Esophagus squamous epithelium (tissue), 5 donors: Measurements from ENCODE around the gene PRPSAP1. TPM values are rescaled to one million over a fixed set of nuclear protein-coding genes. Genes with fewer than 3 reads are reported as not detected.
A peak's percentile ranks its signal among the peaks of the same experiment; 100 is the strongest.

ENCODE experiments used
- DNase-seq: peaks from one replicate; lab custom pipeline; 2025; lab: John Stamatoyannopoulos, UW
- H3K27ac ChIP-seq, 4 donors: fragments of 200-600 bp; sonication (generic); one replicate each; pipeline ENCODE4 v1.5.1; 2016 to 2019; ENCODE audit warnings: mild to moderate bottlenecking in 1 of 4
- H3K27me3 ChIP-seq, 4 donors: fragments of 200-600 bp; sonication (generic); 1 replicate in 3 of 4; 2 replicates in 1 of 4; pipeline versions ENCODE4 v1.5.1 to v1.6.0; 2017 to 2021; ENCODE audit warnings: antibody characterized with exemption in 1 of 4
- H3K36me3 ChIP-seq, 3 donors: fragments of 200-600 bp; sonication (generic); one replicate each; pipeline ENCODE4 v1.5.1; 2016 to 2019
- H3K4me1 ChIP-seq, 3 donors: fragments of 200-600 bp; sonication (generic); one replicate each; pipeline ENCODE4 v1.5.1; 2017 to 2019
- H3K4me3 ChIP-seq, 4 donors: fragments of 200-600 bp; sonication (generic); 1 replicate in 3 of 4; 2 replicates in 1 of 4; pipeline ENCODE4 v1.5.1; 2016 to 2019; ENCODE audit warnings: mild to moderate bottlenecking in 2 of 4, moderate library complexity in 1 of 4
- H3K9me3 ChIP-seq, 3 donors: fragments of 200-600 bp; sonication (generic); one replicate each; pipeline ENCODE4 v1.5.1; 2016 to 2019
- POLR2A ChIP-seq, 4 donors: fragments of 450-650 bp; IDR thresholded peaks; one replicate each; pipeline ENCODE4 v1.6.1; 2017; ENCODE audit warnings: antibody characterized with exemption in 4 of 4, mild to moderate bottlenecking in 4 of 4, moderate library complexity in 3 of 4
- WGBS, 2 donors: methylation state at CpG; one replicate each; pipeline ENCODE4 v1.1.5; 2018; 5-methylcytosine and 5-hydroxymethylcytosine counted together
- intact Hi-C: fragments of 100-400 bp; cut with DNase I; formaldehyde crosslinking; loops from one replicate; pipeline ENCODE4 v1.15.0; 2022
- total RNA-seq, 4 donors: library from RNA; depleted of rRNA; stranded (reverse); fragments of >200 nt; gene quantifications; one replicate each; pipeline ENCODE4 v1.1.0, GENCODE V29; 2016
- TF ChIP-seq, protein P1 (sequence below), 6 experiments: fragments of 450-650 bp in 4 of 6; fragments of 200-600 bp in 2 of 6; sonication (generic) in 2 of 6; IDR thresholded peaks; one replicate each; pipeline ENCODE4 v1.5.1; 2016 to 2019; ENCODE audit warnings: antibody characterized with exemption in 6 of 6, mild to moderate bottlenecking in 4 of 6, moderate library complexity in 4 of 6
- donor health status: DM: yes; HTN: yes; CAD: no.

PRPSAP1 gene
- total RNA-seq, 4 donors from 2014 or later, result 36.0 to 68.6 (median 49.5) TPM

DNA sequence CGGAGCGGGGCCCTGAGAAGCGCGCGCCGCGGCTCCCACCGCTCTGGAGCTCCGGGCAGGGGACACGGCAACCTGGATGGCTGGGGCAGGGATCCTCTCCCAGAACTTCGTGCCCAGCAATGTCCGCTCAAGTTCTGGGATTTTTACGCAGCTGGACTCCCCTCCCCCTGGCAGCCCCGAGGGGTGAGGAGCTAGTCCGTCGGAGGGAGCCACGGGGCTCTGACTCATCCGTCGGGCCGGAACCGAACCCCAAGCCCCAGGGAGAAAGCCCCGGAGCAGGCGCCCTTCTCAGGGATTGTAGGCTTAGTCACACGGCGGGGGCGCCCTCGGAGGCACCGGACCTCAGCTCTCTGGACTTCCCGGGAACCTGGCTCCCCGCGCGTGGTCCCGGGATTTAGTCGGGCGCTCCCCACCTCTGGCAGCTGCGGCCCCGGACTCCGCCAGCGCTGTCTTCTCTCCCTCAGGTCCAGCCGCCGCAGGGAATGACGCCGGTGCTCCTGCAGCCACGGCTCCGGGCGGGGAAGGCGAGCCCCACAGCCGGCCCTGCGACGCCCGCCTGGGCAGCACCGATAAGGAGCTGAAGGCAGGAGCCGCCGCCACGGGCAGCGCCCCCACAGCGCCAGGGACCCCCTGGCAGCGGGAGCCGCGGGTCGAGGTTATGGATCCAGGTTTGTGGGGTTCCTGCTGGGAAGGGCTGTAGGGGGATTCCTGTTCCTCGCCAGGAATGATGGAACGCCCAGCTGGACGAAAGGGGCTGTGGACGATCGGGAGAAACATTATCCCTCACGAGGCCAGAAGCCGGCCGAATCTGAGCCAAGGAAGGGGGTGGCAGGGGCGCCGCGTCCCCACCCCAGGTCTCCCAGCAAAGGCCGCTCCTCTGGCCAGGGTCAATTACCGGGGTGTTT, 31.5 kb upstream of the PRPSAP1 start:
- intact Hi-C loops, result no loop called here
- Histone ChIP-seq H3K4me1 (peaks cover 23 to 62% (median 28%) of the 10 kb centered on the region in 3 donors), H3K36me3 (peaks cover 0 to 28% (median 0%) of the 10 kb centered on the region in 3 donors), H3K27me3 (peaks cover 0 to 19% (median 0%) of the 10 kb centered on the region in 4 donors), H3K9me3 (no peaks in the 10 kb centered on the region), H3K4me3 (peak overlapping the region; percentile 60 to 87 (median 66)), H3K27ac (peak overlapping the region; percentile 84 to 92 (median 88))
- WGBS, 2 donors, result 2% methylated on average over 7 of the region's 74 CpGs; no CpG with 5 or more reads in 1 of the 2 donors
- TF ChIP-seq, protein P1, sequence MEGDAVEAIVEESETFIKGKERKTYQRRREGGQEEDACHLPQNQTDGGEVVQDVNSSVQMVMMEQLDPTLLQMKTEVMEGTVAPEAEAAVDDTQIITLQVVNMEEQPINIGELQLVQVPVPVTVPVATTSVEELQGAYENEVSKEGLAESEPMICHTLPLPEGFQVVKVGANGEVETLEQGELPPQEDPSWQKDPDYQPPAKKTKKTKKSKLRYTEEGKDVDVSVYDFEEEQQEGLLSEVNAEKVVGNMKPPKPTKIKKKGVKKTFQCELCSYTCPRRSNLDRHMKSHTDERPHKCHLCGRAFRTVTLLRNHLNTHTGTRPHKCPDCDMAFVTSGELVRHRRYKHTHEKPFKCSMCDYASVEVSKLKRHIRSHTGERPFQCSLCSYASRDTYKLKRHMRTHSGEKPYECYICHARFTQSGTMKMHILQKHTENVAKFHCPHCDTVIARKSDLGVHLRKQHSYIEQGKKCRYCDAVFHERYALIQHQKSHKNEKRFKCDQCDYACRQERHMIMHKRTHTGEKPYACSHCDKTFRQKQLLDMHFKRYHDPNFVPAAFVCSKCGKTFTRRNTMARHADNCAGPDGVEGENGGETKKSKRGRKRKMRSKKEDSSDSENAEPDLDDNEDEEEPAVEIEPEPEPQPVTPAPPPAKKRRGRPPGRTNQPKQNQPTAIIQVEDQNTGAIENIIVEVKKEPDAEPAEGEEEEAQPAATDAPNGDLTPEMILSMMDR (IDR thresholded peaks at IDR 0.05), result no peak
- TF ChIP-seq POLR2A (IDR thresholded peaks at IDR 0.05), result no peak
- no peak for DNase-seq

DNA sequence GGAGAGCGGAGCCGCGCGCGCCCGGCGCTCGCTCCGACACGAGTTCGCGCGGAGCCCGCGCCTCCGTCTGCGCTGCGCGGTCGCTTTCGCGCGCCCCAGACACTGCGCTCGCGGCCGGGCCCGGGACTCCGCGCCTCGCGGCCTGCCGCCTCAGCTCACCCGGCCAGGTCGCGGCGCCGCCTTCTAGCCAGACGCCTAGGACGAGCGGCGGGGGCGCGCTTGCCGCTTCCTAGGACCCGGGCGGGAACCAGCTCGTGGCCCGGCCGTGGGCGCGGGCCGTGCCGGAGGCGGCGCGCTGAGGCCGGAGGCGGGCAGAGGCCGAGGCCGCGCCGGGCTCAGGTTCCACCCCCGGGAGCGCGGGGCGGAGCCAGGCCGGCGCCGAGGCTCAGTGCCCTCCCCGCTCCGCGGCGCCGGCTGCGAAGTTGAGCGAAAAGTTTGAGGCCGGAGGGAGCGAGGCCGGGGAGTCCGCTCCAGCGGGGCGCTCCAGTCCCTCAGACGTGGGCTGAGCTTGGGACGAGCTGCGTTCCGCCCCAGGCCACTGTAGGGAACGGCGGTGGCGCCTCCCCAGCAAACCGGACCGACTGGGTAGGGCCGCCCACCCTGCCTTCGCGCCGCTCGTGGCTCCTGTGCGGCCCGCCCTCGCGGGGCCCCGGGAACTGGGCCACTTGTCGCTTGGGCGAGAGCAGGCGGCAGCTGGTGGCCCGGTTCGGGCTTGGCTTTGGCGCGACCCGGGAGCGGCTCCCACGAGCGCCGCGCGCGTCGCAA, 30.7 kb upstream of the PRPSAP1 start, which contains the start of gene SPHK1:
SPHK1 (plus strand) TSS at position 388 of the 765 bp plus-strand sequence. CDS start 1,036 bp downstream, outside the sequence.
- peaks cover 0 to 22% (median 0%) of the 10 kb centered on the region in 3 donors for H3K36me3 ChIP-seq
- H3K4me3 ChIP-seq, result peak within 1 kb of the TSS; percentile 60 to 87 (median 66)
- no peaks in the 10 kb centered on the region for H3K9me3 ChIP-seq
- intact Hi-C loops, result no loop called here
- TF ChIP-seq POLR2A (IDR thresholded peaks at IDR 0.05), result peak in 2 of 4 donors; percentile 44 to 63
- TF ChIP-seq, protein P1 (IDR thresholded peaks at IDR 0.05), result no peak
- 1% methylated on average over 28 of the region's 118 CpGs; no CpG with 5 or more reads in 1 of the 2 donors for WGBS, 2 donors
- peak within 1 kb of the TSS; percentile 84 to 92 (median 88) for H3K27ac ChIP-seq
- H3K4me1 ChIP-seq, result peaks cover 23 to 58% (median 28%) of the 10 kb centered on the region in 3 donors
- H3K27me3 ChIP-seq, result peaks cover 0 to 19% (median 0%) of the 10 kb centered on the region in 4 donors
- no peak for DNase-seq

DNA sequence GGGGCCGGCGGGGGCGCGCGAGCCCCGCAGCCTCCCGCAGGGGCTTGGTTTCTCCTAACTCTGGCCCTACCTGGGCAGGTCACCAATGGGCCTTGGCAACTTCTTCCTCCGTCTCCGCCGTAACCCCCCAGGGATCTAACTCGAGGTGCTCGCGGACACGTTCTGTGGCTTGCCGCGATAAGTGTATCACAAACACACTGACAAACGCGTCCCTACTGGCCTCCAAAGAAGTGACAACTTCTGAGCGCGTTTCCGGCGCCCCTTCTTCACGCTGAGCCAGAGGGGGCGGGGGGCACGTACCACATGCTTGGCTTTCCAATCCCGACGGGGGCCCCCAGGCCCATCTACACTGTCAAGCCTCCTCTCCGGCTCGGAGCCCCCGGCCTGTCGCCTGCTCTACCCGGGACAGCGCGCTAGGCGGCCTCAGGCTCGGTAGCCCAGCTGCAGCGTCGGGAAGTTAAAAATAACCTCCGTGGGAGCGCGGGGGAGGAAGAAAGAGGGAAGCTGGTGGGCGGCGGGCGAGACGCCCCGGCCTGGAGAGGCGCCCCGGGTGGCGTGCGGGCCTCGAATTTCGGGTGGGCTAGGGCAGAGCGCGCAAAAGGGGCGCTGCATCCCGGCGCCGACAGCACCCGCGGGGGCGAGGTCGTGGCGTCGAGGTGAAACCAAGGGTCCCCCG, 30.0 kb upstream of the PRPSAP1 start:
- Histone ChIP-seq H3K4me3 (peak overlapping the region; percentile 60 to 87 (median 66)), H3K27ac (peak overlapping the region; percentile 84 to 92 (median 88)), H3K36me3 (peaks cover 0 to 17% (median 0%) of the 10 kb centered on the region in 3 donors), H3K9me3 (no peaks in the 10 kb centered on the region), H3K4me1 (peaks cover 23 to 58% (median 28%) of the 10 kb centered on the region in 3 donors), H3K27me3 (peaks cover 0 to 19% (median 0%) of the 10 kb centered on the region in 4 donors)
- 0% methylated on average over 23 to 27 of the region's 65 CpGs for WGBS, 2 donors
- intact Hi-C loops, result no loop called here
- no peak for DNase-seq
- no peak for TF ChIP-seq POLR2A (IDR thresholded peaks at IDR 0.05)
- TF ChIP-seq, protein P1 (IDR thresholded peaks at IDR 0.05), result peak in 3 of 6 experiments; percentile 19 to 32 (median 28)

DNA sequence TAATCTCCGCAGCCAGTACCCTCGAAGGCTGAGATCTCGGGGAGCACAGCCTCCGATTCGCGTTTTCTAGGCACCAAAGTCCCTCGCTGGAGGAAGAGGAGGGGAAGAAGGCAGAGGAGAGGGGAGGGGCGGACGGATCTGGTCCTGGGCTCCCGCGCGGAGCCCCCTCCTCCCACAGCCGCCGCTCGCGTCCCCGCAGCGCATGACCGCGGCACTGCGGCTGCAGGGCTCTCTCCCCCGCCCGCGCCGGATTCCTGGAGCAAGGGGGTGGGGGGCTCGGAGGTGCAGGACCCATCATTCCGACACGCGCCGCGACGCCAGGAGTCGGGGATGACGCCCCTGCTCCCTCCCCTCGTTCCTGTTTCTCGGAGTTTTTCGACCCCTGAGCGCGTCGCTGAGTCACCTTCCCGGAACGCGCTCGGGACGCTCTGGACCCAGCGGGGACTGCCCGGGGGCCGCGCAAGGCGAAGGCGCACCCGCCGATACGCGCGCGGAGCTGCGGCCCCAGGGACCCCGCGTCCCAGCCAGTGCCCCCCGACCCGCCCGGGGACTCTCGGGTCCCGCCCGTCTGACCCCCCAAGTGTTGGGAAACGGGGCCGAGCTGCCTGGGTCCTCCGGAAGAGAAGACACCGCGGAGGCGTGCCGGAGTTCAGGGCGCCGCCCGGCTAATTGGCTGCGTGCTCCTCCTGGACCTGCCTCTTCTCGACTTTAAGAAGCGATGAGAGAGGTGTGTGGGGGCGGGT, 29.3 kb upstream of the PRPSAP1 start:
- no peak for DNase-seq
- Histone ChIP-seq H3K9me3 (no peaks in the 10 kb centered on the region), H3K4me1 (peaks cover 23 to 58% (median 28%) of the 10 kb centered on the region in 3 donors), H3K27ac (peak overlapping the region; percentile 84 to 92 (median 88)), H3K4me3 (peak overlapping the region; percentile 60 to 87 (median 66)), H3K36me3 (peaks cover 0 to 14% (median 0%) of the 10 kb centered on the region in 3 donors), H3K27me3 (peaks cover 0 to 19% (median 0%) of the 10 kb centered on the region in 4 donors)
- 0% methylated on average over 1 of the region's 80 CpGs; no CpG with 5 or more reads in 1 of the 2 donors for WGBS, 2 donors
- intact Hi-C loops, result no loop called here
- TF ChIP-seq, protein P1 (IDR thresholded peaks at IDR 0.05), result no peak
- no peak for TF ChIP-seq POLR2A (IDR thresholded peaks at IDR 0.05)
